K562 (cell line): Measurements from ENCODE around the gene DTYMK. TPM values are rescaled to one million over a fixed set of nuclear protein-coding genes. Genes with fewer than 3 reads are reported as not detected.
A peak's percentile ranks its signal among the peaks of the same experiment; 100 is the strongest.

Experiments used
- ATAC-seq: fragments of 200-7000 bp; cut with Tn5 transposase; 3 replicates; pipeline ENCODE4 v1.9.1; 2020; ENCODE audit warnings: moderate library complexity
- BruUV-seq: library from RNA; stranded (reverse); fragments of 400-500 nt; replicated peaks from 2 replicates; lab custom pipeline; 2021; lab: Mats Ljungman, UMichigan
- CTCF ChIA-PET: fragments of 300-600 bp; formaldehyde crosslinking; extraction: SDS; loops from one replicate; lab custom pipeline; 2021; ENCODE audit warnings: low intra/inter-chr PET ratio; lab: Yijun Ruan, JAX
- POLR2A ChIA-PET: fragments of 300-600, 350-650 bp; sonication (Branson Sonifier 250); formaldehyde crosslinking; extraction: SDS; loops from one replicate; lab custom pipeline; 2021; ENCODE audit warnings: antibody characterized with exemption, inconsistent platforms; lab: Yijun Ruan, JAX
- DNase-seq, 4 experiments: peaks; one replicate each; pipeline versions ENCODE4 v3.0.0 to v3.0.0-alpha.2; 2011 to 2018; ENCODE audit warnings: low spot score in 3 of 4, mixed read lengths in 3 of 4; ENCODE audit errors: extremely low read depth in 1 of 4
- FAIRE-seq: peaks from 2 replicates; lab custom pipeline; 2011; peaks lifted over from hg19 to GRCh38; lab: Jason Lieb, UNC
- H2AFZ ChIP-seq: 2 replicates; pipeline ENCODE4 v1.6.0; 2011; ENCODE audit warnings: low read depth, low read length, control low read depth, inconsistent platforms
- H3K27ac ChIP-seq: fragments of 200-600 bp; 3 replicates; pipeline ENCODE4 v1.8.0; 2011; ENCODE audit warnings: low read depth, mild to moderate bottlenecking, control low read depth, inconsistent platforms, low read length, moderate library complexity, mixed read lengths; ENCODE audit errors: extremely low read depth
- H3K27me3 ChIP-seq, 2 experiments: fragments of 300-600 bp in 1 of 2; 2 replicates in 1 of 2; 3 replicates in 1 of 2; pipeline versions ENCODE4 v1.6.0 to v1.8.0; 2011; ENCODE audit warnings: inconsistent platforms in 2 of 2, low read length in 2 of 2, mild to moderate bottlenecking in 1 of 2, mixed read lengths in 1 of 2, moderate library complexity in 1 of 2; ENCODE audit not compliant: control insufficient read depth in 2 of 2, insufficient read depth in 2 of 2
- H3K36me3 ChIP-seq: fragments of 300-600 bp; 3 replicates; pipeline ENCODE4 v1.8.0; 2011; ENCODE audit warnings: mild to moderate bottlenecking, low read length, inconsistent platforms; ENCODE audit not compliant: control insufficient read depth, insufficient read depth
- H3K4me1 ChIP-seq, 2 experiments: fragments of 200-600 bp in 1 of 2; replicated peaks in 1 of 2; 2 replicates in 1 of 2; 3 replicates in 1 of 2; pipeline versions ENCODE4 v1.5.1 to v1.8.0; 2011; ENCODE audit warnings: inconsistent platforms in 2 of 2, low read length in 2 of 2, mild to moderate bottlenecking in 1 of 2, mixed read lengths in 1 of 2, moderate library complexity in 1 of 2; ENCODE audit not compliant: control insufficient read depth in 2 of 2, insufficient read depth in 2 of 2
- H3K4me2 ChIP-seq: 2 replicates; pipeline ENCODE4 v1.6.1; 2011; ENCODE audit warnings: low read length, control low read depth, inconsistent platforms, mixed read lengths; ENCODE audit not compliant: insufficient read depth
- H3K4me3 ChIP-seq: fragments of 200-600 bp; sonication (generic), shearing (Covaris generic); 2 replicates; pipeline ENCODE4 v1.5.1; 2016; ENCODE audit warnings: control low read depth, inconsistent platforms
- H3K79me2 ChIP-seq: fragments of 200-600 bp; 3 replicates; pipeline ENCODE4 v1.8.0; 2011; ENCODE audit warnings: low read length, inconsistent platforms; ENCODE audit not compliant: control insufficient read depth, insufficient read depth
- H3K9ac ChIP-seq, 2 experiments: 2 replicates each; pipeline versions ENCODE4 v1.6.0 to v1.6.1; 2011; ENCODE audit warnings: low read depth in 2 of 2, low read length in 2 of 2, control low read depth in 1 of 2, inconsistent platforms in 1 of 2, mild to moderate bottlenecking in 1 of 2, mixed read lengths in 1 of 2; ENCODE audit not compliant: insufficient read depth in 1 of 2
- H3K9me1 ChIP-seq: one replicate; pipeline ENCODE4 v1.6.0; 2011; ENCODE audit warnings: inconsistent platforms, mild to moderate bottlenecking, low read length, moderate library complexity; ENCODE audit not compliant: control insufficient read depth, insufficient read depth
- H3K9me3 ChIP-seq: replicated peaks from 2 replicates; pipeline ENCODE4 v1.5.1; 2011; ENCODE audit warnings: low read depth, low read length, inconsistent platforms; ENCODE audit not compliant: control insufficient read depth, insufficient read depth
- H4K20me1 ChIP-seq: replicated peaks from 2 replicates; pipeline ENCODE4 v1.6.1; 2011; ENCODE audit warnings: low read length, inconsistent platforms, mixed read lengths; ENCODE audit not compliant: control insufficient read depth, insufficient read depth
- ATF1 ChIP-seq, 2 experiments: fragments of 450-650 bp in 1 of 2; IDR thresholded peaks; 2 replicates each; pipeline ENCODE4 v1.6.1; 2016; ENCODE audit warnings: missing compliant biosample characterization in 1 of 2, missing genetic modification characterization in 1 of 2
- ATF3 ChIP-seq, 2 experiments: fragments of 450-650 bp in 1 of 2; sonication (generic) in 1 of 2; formaldehyde crosslinking in 1 of 2; IDR thresholded peaks in 1 of 2; conservative IDR thresholded peaks in 1 of 2; 2 replicates each; pipeline versions ENCODE4 v1.6.1 to v1.8.1; 2016 to 2023; ENCODE audit warnings: mild to moderate bottlenecking in 2 of 2, moderate library complexity in 2 of 2, inconsistent platforms in 1 of 2, missing genetic modification reagents in 1 of 2
- EGR1 ChIP-seq: fragments of 450-650 bp; conservative IDR thresholded peaks from 2 replicates; pipeline ENCODE4 v1.6.1; 2017; ENCODE audit warnings: mild to moderate bottlenecking
- HNRNPLL ChIP-seq: fragments of 200-400 bp; formaldehyde crosslinking; IDR thresholded peaks from 2 replicates; pipeline ENCODE4 v1.6.1; 2017; ENCODE audit warnings: low read length, low read depth, mild to moderate bottlenecking; ENCODE audit not compliant: poor library complexity, severe bottlenecking
- PHF20 ChIP-seq: fragments of 450-650 bp; IDR thresholded peaks from 2 replicates; pipeline ENCODE4 v1.6.1; 2018; ENCODE audit not compliant: partially characterized antibody
- PHF8 ChIP-seq: fragments of 200-600 bp; sonication (generic); IDR thresholded peaks from 2 replicates; pipeline ENCODE4 v1.6.1; 2012; ENCODE audit warnings: mixed run types, mild to moderate bottlenecking, inconsistent platforms, low read length, moderate library complexity, borderline replicate concordance
- RBM15 ChIP-seq: fragments of 200-400 bp; formaldehyde crosslinking; IDR thresholded peaks from 2 replicates; pipeline ENCODE4 v1.6.1; 2018; ENCODE audit warnings: mild to moderate bottlenecking, low read length, moderate library complexity; ENCODE audit not compliant: insufficient read depth
- TFAP4 ChIP-seq: sonication (generic); formaldehyde crosslinking; IDR thresholded peaks from 2 replicates; pipeline ENCODE4 v1.8.0; 2022; ENCODE audit warnings: missing genetic modification reagents, mild to moderate bottlenecking, moderate library complexity, borderline replicate concordance
- WGBS: fragments of 100-300 bp; shearing (Covaris generic); methylation state at CpG from one replicate; pipeline ENCODE4 v1.1.6; 2016; ENCODE audit warnings: low coverage, mixed read lengths; ENCODE audit not compliant: insufficient coverage; ENCODE audit errors: missing lambda C conversion rate; 5-methylcytosine and 5-hydroxymethylcytosine counted together
- in situ Hi-C: fragments of 300-500 bp; cut with MboI; formaldehyde crosslinking; loops from 4 replicates; pipeline ENCODE4 v1.15.0; 2018; ENCODE audit warnings: inconsistent platforms, mixed read lengths
- intact Hi-C: fragments of 100-400 bp; cut with micrococcal nuclease; formaldehyde crosslinking; loops from 2 replicates; pipeline ENCODE4 v1.14.2; 2022
- polyA plus RNA-seq, 8 experiments: library from polyadenylated mRNA; depleted of rRNA in 4 of 8; stranded (reverse) in 5 of 8; unstranded in 3 of 8; fragments of >200 nt; fragmentation: Nextera tagmentation in 2 of 8; fragmentation: Illumina TruSeq in 1 of 8; extraction: Ambion mirVana in 2 of 8; extraction: Trizol in 1 of 8; gene quantifications; 2 replicates each; pipeline versions ENCODE4 v1.2.1 to v1.2.3, GENCODE V29; 2011 to 2014; ENCODE audit warnings: inconsistent platforms in 1 of 8, missing spikeins in 1 of 8
- total RNA-seq, 7 experiments: library from RNA; depleted of rRNA in 6 of 7; stranded (reverse); fragments of >200 nt in 6 of 7; fragmentation: Illumina TruSeq in 2 of 7; extraction: Trizol in 2 of 7; gene quantifications; 2 replicates each; pipeline versions ENCODE4 v1.2.1 to v1.2.3, GENCODE V29; 2011 to 2021; ENCODE audit warnings: low replicate concordance in 1 of 7
- TF ChIP-seq, protein P1 (sequence below): sonication (generic); formaldehyde crosslinking; IDR thresholded peaks from 2 replicates; pipeline ENCODE4 v1.9.0; 2022; ENCODE audit warnings: mild to moderate bottlenecking, missing genetic modification reagents

Gene DTYMK
- total and polyA plus RNA-seq, 9 of the 15 experiments (the other 6 are each of a cell fraction or from before 2014, with no cell fraction given): 8.2 to 85.0 (median 47.9) TPM

- in situ Hi-C loops: no loop called here
- FAIRE-seq (peak; percentile 35), ATAC-seq (peak; percentile 22; the same call in 2 of the 3 replicates), DNase-seq (peak; percentile 17 to 29 (median 28))
- Histone ChIP-seq H3K27me3 (no peaks in the 10 kb centered on the region), H3K9me1 (no peaks in the 10 kb centered on the region), H3K9ac (no peak overlapping the region), H3K4me3 (no peak overlapping the region), H3K9me3 (no peaks in the 10 kb centered on the region; the same call in 1 of the 2 replicates), H2AFZ (no peak overlapping the region), H3K79me2 (peaks cover 80% of the 10 kb centered on the region), H3K36me3 (peaks cover 26% of the 10 kb centered on the region; the same call in 2 of the 3 replicates), H4K20me1 (peaks cover 3% of the 10 kb centered on the region; the same call in 1 of the 2 replicates), H3K4me1 (peaks cover 4 to 16% of the 10 kb centered on the region in 2 experiments; a peak in 3 of 5 replicates), H3K27ac (no peak overlapping the region), H3K4me2 (no peak overlapping the region)
- 27% methylated on average over 1 of the region's 2 CpGs for WGBS
- intact Hi-C loops: no loop called here
- ChIA-PET CTCF (no interaction called here), POLR2A (interaction anchor here (0.7 to 2.1 kb wide), 2 partner anchors 17 to 23 kb away, joined by 3 to 7 read pairs; no protein-coding TSS in a partner anchor)
- BruUV-seq: no TSS peak
- TF ChIP-seq ATF1 (CRISPR knock-in tag; IDR thresholded peaks at IDR 0.05) (no peak), ATF1 (tag; IDR thresholded peaks at IDR 0.05) (no peak), TFAP4 (CRISPR knock-in tag) (no peak), PHF8 (no peak), ATF3 (IDR thresholded peaks at IDR 0.05) (0 out of 2 replicates have a peak, but pooled peaks have one; percentile 20), ATF3 (CRISPR knock-in tag; conservative IDR thresholded peaks at IDR 0.05) (no peak), PHF20 (no peak), HNRNPLL (no peak), EGR1 (0 out of 2 replicates have a peak, but pooled peaks have one; percentile 14), RBM15 (no peak)
- TF ChIP-seq, protein P1, sequence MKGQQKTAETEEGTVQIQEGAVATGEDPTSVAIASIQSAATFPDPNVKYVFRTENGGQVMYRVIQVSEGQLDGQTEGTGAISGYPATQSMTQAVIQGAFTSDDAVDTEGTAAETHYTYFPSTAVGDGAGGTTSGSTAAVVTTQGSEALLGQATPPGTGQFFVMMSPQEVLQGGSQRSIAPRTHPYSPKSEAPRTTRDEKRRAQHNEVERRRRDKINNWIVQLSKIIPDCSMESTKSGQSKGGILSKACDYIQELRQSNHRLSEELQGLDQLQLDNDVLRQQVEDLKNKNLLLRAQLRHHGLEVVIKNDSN (CRISPR knock-in tag): no peak
These were observed 45.0 kb downstream of the DTYMK start for GRCh38 chr2:241641631-241642030.
